H4 (cell line): ENCODE measurements around the gene POLQ. TPM values are rescaled to one million over a fixed set of nuclear protein-coding genes. Genes with fewer than 3 reads are reported as not detected.
"Not testable (repeated sequence)": the region's sequence is repeated elsewhere in the genome, so short reads cannot be mapped to it uniquely, and the experiment has no call there.

Experiments used
- DNase-seq: peaks from one replicate; pipeline ENCODE4 v3.0.0-alpha.2; 2015; ENCODE audit warnings: low spot score
- total RNA-seq: library from RNA; depleted of rRNA; stranded (reverse); fragments of >200 nt; shearing (Covaris generic); gene quantifications from 2 replicates; pipeline ENCODE4 v1.2.3, GENCODE V29; 2014; rRNA removed

Gene POLQ
- total RNA-seq: 5.4 and 8.9 TPM in 2 replicates

DNA sequence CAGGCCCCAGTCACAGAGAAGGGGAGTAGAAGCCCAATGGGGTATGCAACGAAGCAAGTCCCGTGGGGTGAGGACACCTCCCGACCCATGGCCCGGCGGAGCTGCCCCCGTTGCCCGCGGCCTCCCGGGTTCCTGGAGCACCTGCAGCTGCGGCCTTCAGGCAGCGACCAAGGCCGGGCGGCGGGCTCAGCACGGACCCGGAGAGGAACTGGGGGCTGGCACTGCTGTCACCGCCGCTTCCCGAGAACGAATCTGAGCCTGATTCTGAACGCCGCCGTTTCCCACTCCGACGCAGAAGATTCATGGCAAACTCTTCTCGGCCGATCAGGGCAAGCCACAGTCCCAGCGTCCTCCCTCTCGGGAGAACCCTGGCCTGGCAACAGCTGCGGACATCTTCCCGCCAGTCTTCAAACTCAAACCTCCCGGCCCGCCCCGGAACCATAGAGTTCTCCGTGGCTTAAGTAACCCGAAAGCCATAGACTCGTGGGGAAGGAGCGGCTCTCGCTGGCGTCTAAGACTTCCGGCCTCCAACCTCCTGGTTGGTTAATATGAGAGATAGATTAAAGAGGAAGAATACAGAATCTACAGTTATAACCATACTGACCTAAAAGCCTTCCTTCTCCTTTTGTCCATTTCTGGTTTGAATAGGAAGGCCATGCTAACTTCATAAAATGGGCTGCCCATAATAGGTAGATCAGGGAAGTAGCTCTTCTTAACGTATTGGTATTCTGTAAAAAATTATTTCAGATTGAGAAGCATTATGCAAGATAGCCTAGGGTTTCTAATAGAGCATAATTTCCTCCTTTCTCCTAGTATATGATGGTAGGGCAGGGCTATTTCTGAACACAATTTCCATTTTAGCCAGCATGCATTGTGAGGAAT, at the start of gene POLQ:
POLQ (minus strand) TSS at position 415 of the 882 bp plus-strand sequence; CDS start at position 304, 111 bp downstream.
- DNase-seq: peak; percentile 92

- DNase-seq: no peak
These were observed 49.1 kb upstream of the POLQ start for GRCh38 chr3:121594850-121595249.

DNA sequence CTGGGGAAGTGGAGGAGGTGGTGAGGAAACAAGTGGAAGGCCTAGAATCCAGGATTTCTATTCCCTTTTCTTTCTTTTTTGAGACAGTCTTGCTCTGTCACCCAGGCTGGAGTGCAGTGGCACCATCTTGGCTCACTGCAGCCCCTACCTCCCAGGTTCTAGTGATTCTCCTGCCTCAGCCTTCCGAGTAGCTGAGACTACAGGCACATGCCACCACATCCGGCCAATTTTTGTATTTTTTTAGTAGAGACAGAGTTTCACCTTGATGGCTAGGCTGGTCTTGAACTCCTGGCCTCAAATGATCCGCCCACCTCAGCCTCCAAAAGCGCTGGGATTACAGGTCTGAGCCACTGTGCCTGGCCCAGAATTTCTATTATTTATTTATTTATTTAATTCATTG, 48.0 kb upstream of the POLQ start:
- DNase-seq: not testable (repeated sequence)

GRCh38 chr3:121592856-121593702, 47.3 kb upstream of the POLQ start, which contains the start of gene FBXO40:
Gene FBXO40, plus strand, starts transcription at chr3:121593379. Its CDS starts 27,197 bp downstream, at chr3:121620576.
- no peak for DNase-seq

DNA sequence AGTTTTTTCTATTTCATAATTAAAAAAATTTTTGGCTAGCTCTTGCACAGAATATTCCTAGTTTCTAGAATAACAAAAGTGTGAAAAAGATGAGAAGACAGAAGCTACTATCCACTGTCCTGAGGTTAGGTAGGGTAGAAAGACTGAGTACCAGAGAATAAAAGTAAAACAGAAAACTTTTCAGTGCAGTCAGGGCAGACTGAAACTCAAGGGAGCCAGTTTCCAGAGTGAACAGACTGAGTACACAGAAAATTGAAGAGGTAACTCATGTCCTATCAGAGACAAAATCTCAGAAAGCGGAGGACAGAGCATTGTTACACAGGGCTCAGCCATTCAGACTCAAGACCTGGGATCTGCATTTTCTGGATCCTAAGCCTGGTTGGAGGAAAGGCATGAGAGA, 38.6 kb upstream of the POLQ start:
- no peak for DNase-seq

GRCh38 chr3:121581691-121582090, 35.9 kb upstream of the POLQ start:
- no peak for DNase-seq

DNA sequence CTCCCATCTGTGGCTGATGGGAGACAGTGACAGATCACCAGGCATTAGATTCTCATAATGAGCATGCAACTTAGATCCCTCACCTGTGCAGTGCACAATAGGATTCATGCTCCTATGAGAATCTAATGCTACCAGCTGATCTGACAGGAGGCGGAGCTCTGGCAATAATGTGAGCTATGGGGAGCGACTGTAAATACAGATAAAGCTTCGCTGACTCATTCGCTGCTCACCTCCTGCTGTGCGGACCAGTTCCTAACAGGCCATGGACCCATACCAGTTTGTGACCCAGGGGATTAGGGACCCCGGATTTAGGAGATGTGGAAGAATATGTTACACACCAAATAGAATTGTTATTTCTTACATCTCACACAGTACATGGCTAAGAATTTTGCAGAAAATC, 28.7 kb upstream of the POLQ start:
- peak; percentile 73 for DNase-seq

DNA sequence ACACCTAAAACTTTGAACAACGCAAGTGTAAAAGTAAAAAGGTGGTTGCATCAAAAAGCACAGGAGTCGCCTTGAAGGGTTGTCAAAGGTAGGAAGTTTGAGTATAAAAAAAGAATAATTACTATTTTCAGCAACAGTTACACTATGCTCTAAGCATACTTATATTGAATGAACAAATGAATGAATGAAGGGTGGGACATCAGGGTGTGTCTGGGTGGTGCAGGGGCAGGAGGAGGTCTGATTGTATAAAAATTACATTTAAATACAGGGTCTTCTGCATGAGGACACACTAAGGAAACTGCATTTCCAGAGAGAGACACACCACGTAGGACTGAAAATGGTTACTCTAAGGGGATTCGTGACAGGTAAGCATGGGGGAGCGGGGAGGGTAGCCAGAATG, 21.9 kb upstream of the POLQ start, which contains the start of gene ARGFX:
ARGFX (plus strand) TSS at position 301 of the 400 bp plus-strand sequence. CDS start 2,765 bp downstream, outside the sequence.
- DNase-seq: no peak

DNA sequence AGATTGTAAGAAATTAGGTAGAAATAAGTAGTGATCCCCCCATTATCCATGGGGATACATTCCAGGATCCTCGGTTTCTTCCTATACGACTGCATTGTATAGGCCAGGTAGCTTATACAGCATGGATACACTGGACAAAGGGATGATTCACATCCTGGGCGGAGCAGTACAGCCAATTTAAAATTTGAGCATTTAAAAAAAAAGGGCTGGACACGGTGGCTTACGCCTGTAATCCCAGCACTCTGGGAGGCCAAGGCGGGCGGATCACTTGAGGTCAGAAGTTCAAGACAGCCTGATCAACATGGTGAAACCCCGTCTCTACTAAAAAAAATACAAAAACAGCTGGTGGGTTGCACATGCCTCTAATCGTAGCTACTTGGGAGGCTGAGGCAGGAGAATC, 21.0 kb upstream of the POLQ start:
- DNase-seq: no peak

DNA sequence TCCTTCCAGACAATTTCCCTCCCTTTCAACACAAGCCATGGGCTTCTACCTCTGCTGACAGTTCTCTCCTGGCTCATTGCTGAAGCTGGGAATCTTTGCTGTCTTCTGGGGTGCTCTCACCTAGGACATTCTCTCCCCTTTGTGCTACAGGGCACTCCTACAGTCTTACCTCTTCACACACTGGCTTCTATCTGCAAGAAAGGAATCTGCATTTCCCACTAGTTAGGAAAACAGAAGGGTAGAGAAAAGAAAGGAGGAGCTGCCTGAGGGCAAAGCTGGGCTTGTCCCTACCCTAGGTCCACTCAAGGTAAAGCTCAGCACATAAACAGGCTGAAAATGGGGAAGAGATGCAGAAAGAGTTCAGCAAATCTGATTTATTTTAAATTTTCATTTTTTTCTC, 16.4 kb upstream of the POLQ start:
- DNase-seq: no peak

GRCh38 chr3:121557426-121557934, 11.7 kb upstream of the POLQ start:
- DNase-seq: no peak

DNA sequence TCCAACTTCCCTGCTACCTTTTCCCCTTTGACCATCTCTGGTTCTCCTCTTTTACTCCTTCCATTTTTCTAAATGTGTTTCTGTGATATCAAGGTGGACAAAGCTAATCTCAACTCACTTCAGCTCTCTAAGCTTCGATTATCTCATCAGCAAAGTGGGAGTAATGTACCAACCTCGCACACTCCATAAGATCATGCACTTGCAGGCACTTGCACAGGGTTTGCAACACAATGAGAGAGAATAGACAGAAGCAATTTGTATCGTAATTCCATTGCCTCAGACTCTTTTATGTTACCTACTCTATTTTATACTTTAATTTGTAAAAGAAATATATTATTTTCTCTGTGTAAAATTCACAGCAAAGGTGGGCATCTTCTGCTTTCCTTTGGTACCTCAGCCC, 7.0 kb upstream of the POLQ start:
- DNase-seq: no peak

DNA sequence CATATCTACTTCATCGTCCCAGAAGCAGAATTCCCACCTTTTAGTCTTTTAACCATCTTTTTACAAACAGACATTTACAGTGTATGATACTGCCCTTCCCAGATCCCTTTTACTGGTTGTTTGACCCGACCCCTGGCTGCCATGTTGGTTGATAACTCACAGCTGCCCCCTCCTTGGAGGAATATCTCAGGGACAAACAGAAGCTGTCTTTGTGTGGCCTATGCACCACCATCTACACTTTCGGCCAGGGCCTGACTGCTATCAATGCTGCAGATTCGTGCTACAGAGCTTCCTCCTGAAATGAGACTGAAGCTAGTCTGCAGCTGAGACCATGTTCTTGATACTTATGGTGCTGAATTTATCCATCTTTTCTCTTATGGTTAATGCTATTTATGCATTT, 6.6 kb upstream of the POLQ start:
- no peak for DNase-seq

GRCh38 chr3:121545049-121545573, 677 bp downstream of the POLQ start:
- DNase-seq: no peak

DNA sequence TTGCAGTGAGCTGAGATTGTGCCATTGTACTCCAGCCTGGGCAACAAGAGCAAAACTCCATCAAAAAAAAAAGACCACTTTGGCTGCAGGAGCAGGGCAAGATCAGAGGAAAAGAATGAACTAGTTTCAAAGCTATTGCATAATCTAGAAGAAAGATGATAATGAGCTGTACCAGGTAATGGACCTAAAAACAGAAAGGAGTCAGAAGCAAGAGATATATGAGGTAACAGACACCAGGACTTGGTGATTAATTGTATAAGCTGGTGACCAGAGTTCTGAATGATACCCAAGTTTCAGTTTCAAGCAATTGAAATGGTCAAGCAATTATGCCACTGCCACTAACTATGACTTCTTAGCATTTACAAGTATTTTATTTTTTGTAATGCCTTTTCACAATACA, 2.9 kb downstream of the POLQ start:
- DNase-seq: no peak

DNA sequence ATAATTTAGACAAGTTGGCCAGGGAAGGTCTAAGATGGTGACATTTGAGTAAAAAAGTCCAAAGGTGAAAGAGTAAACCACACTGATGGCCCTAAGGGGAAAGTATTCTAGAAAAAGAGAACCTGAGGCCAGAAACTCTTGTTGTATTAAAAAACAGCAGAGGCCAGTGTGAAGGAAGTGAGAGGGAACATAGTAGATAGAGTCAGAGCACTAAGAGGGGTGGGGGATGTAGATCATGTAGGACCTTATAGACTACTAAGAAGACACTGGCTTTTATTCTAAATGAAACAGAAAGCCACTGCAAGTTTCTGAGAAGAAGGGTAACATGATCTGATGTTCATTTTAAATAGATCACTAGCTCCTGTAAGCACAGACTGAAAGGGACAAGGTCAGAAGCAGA, 14.5 kb downstream of the POLQ start:
- DNase-seq: no peak

GRCh38 chr3:121529308-121529707, 16.5 kb downstream of the POLQ start:
- no peak for DNase-seq

DNA sequence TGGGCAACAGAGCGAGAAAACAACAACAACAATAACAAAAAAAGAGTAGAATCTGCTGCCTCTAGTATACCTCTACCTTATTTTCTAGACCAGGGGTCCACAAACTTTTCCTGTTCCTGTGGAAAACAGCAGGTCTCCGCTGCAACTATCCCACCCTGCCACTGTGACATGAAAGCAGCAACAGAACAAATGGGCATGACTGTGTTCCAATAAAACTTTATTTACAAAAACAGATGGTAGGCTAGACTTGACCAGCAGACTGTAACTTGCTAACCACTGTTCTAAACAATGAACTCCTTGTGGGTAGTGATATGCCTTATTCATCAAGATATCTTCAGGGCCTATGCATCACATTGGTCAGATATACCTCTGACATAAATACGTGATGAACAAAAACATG, 25.3 kb downstream of the POLQ start:
- DNase-seq: no peak

DNA sequence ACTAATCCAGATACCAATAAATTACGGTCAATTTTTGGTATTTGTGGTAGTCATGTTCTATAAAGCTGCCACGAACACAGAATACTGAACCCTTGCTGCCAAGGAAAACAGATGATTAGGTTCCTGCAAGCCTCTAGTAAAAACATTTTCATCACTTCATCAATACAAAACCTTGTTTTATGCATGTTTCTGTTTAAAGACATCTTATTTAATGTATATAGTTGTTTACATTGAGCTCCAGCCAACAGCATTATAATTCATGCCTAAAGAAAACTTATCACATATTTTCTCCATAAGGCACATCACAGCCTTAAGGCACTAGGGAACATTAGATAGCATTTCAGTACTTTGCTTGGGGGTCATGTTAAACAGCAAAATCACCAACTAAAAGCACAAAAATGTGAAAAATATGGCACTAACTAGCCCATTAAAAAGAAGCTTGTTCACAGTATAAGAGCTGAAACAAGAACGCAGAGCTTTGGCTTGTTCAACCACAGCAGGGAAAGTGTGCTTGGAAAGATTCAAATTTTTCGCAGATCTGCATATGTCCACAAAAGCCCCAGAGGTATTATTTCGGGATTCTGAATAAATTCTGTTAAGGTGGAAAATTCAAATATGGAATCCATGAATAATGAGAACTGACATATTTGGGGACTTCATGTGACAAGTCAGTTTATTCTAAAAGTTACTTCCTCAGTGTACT, 27.7 kb downstream of the POLQ start:
- no peak for DNase-seq

- no peak for DNase-seq
These were observed 29.9 kb downstream of the POLQ start for GRCh38 chr3:121515862-121516261.

- no peak for DNase-seq
These were observed 30.5 kb downstream of the POLQ start for GRCh38 chr3:121515313-121515712.
